ENCODE data around the gene DNAJC4. TPM values are rescaled to one million over a fixed set of nuclear protein-coding genes. Genes with fewer than 3 reads are reported as not detected.

Gene DNAJC4
- total and polyA plus RNA-seq, 9 of the 15 experiments (the other 6 are each of a cell fraction or from before 2014, with no cell fraction given): 4.0 to 32.6 (median 19.9) TPM

DNA sequence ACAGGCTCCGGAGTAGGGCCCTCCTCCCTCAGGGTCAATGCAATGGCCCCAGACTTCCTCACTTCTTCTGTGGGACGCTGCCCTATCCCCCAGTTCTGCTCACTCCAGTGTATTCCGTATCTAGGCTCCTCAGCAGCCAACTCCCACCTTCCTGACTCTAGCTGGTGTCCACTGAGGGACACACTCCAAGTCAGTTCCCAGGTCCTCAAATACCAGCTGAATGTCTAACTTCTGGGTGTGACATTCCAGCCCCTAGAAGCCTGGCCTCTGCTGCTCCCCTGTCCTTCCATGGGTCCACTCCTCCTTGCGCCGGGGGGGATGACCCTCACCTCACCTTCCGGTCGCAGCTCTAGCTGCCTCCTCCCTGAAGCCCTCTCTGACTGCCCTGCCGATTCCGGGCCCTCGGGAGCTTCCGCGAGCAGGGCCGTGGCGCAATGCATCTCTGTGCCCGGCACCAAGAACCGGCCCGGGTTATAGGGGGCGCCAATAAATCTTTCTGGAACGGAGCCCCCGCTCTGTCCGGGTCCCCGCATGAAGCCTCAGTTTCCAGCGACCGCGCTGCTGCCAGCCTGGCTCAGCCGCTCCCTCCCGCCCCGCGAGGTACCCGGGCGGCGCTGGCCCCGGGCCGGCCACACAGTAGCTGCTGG is 38.7 kb downstream of the DNAJC4 start (continued):
- no peak for TF ChIP-seq NR4A1 (CRISPR knock-in tag; IDR thresholded peaks at IDR 0.05)
- TF ChIP-seq NR4A1 (tag; IDR thresholded peaks at IDR 0.05): no peak; the same call in 1 of the 2 replicates
- TF ChIP-seq KDM2B (CRISPR knock-in tag; IDR thresholded peaks at IDR 0.05): no peak
- no peak; the same call in 1 of the 2 replicates for TF ChIP-seq PML (IDR thresholded peaks at IDR 0.05; ENCODE audit: low read length)
- no peak for TF ChIP-seq ZBTB8A (IDR thresholded peaks at IDR 0.05; ENCODE audit: partially characterized antibody)
- no peak for TF ChIP-seq HOXB6 (CRISPR knock-in tag; IDR thresholded peaks at IDR 0.05; ENCODE audit: borderline replicate concordance)
- TF ChIP-seq RFX7 (CRISPR knock-in tag; IDR thresholded peaks at IDR 0.05): no peak
- TF ChIP-seq TSC22D4 (tag; IDR thresholded peaks at IDR 0.05): no peak
- TF ChIP-seq FOXP1 (CRISPR knock-in tag; IDR thresholded peaks at IDR 0.05): no peak
- TF ChIP-seq MCM7 (IDR thresholded peaks at IDR 0.05): no peak
- no peak for TF ChIP-seq IFI16 (CRISPR knock-in tag; IDR thresholded peaks at IDR 0.05)
- peak; percentile 26; the same call in 1 of the 2 replicates for TF ChIP-seq ZNF175 (CRISPR knock-in tag; IDR thresholded peaks at IDR 0.05; ENCODE audit: low read depth)
- peak; percentile 100 for TF ChIP-seq ZFP36 (IDR thresholded peaks at IDR 0.05; ENCODE audit: low read depth, low read length, partially characterized antibody)
- TF ChIP-seq, protein P1, sequence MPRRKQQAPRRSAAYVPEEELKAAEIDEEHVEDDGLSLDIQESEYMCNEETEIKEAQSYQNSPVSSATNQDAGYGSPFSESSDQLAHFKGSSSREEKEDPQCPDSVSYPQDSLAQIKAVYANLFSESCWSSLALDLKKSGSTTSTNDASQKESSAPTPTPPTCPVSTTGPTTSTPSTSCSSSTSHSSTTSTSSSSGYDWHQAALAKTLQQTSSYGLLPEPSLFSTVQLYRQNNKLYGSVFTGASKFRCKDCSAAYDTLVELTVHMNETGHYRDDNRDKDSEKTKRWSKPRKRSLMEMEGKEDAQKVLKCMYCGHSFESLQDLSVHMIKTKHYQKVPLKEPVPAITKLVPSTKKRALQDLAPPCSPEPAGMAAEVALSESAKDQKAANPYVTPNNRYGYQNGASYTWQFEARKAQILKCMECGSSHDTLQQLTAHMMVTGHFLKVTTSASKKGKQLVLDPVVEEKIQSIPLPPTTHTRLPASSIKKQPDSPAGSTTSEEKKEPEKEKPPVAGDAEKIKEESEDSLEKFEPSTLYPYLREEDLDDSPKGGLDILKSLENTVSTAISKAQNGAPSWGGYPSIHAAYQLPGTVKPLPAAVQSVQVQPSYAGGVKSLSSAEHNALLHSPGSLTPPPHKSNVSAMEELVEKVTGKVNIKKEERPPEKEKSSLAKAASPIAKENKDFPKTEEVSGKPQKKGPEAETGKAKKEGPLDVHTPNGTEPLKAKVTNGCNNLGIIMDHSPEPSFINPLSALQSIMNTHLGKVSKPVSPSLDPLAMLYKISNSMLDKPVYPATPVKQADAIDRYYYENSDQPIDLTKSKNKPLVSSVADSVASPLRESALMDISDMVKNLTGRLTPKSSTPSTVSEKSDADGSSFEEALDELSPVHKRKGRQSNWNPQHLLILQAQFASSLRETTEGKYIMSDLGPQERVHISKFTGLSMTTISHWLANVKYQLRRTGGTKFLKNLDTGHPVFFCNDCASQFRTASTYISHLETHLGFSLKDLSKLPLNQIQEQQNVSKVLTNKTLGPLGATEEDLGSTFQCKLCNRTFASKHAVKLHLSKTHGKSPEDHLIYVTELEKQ (CRISPR knock-in tag; IDR thresholded peaks at IDR 0.05): no peak
- TF ChIP-seq ADNP (tag; IDR thresholded peaks at IDR 0.05): peak; percentile 54; the same call in 1 of the 2 replicates
- TF ChIP-seq, protein P2, sequence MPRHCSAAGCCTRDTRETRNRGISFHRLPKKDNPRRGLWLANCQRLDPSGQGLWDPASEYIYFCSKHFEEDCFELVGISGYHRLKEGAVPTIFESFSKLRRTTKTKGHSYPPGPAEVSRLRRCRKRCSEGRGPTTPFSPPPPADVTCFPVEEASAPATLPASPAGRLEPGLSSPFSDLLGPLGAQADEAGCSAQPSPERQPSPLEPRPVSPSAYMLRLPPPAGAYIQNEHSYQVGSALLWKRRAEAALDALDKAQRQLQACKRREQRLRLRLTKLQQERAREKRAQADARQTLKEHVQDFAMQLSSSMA (CRISPR knock-in tag; IDR thresholded peaks at IDR 0.05): no peak
- no peak for TF ChIP-seq CAMTA2 (CRISPR knock-in tag; conservative IDR thresholded peaks at IDR 0.05)
- no peak for TF ChIP-seq NFATC3 (IDR thresholded peaks at IDR 0.05)
- no peak for TF ChIP-seq MCM3 (IDR thresholded peaks at IDR 0.05)
- no peak for TF ChIP-seq ZNF282 (CRISPR knock-in tag; IDR thresholded peaks at IDR 0.05)
- peak; percentile 35 for TF ChIP-seq TAF1 (IDR thresholded peaks at IDR 0.05; ENCODE audit: control insufficient read depth, extremely low read depth, insufficient read depth, low read length, severe bottlenecking)
- no peak for TF ChIP-seq NCOR1 (IDR thresholded peaks at IDR 0.05)
- TF ChIP-seq, protein P3, sequence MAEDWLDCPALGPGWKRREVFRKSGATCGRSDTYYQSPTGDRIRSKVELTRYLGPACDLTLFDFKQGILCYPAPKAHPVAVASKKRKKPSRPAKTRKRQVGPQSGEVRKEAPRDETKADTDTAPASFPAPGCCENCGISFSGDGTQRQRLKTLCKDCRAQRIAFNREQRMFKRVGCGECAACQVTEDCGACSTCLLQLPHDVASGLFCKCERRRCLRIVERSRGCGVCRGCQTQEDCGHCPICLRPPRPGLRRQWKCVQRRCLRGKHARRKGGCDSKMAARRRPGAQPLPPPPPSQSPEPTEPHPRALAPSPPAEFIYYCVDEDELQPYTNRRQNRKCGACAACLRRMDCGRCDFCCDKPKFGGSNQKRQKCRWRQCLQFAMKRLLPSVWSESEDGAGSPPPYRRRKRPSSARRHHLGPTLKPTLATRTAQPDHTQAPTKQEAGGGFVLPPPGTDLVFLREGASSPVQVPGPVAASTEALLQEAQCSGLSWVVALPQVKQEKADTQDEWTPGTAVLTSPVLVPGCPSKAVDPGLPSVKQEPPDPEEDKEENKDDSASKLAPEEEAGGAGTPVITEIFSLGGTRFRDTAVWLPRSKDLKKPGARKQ (CRISPR knock-in tag; IDR thresholded peaks at IDR 0.05): no peak
- TF ChIP-seq TBP (optimal IDR thresholded peaks at IDR 0.05; ENCODE audit: low read depth, low read length): no peak
- no peak for TF ChIP-seq CCNT2 (IDR thresholded peaks at IDR 0.05; ENCODE audit: borderline replicate concordance, extremely low read depth, insufficient read length, low read depth, low read length)
- no peak for TF ChIP-seq ZNF165 (CRISPR knock-in tag; IDR thresholded peaks at IDR 0.05; ENCODE audit: borderline replicate concordance)
